GM23248 (cell line): ENCODE results near the gene UPF1. TPM values are rescaled to one million over a fixed set of nuclear protein-coding genes. Genes with fewer than 3 reads are reported as not detected.

Experiments
- DNase-seq: peaks from one replicate; pipeline ENCODE4 v3.0.0-alpha.2; 2015
- H2AFZ ChIP-seq: fragments of 200-600 bp; sonication (generic); 2 replicates; pipeline ENCODE4 v1.6.1; 2016; ENCODE audit warnings: antibody characterized with exemption
- H3F3A ChIP-seq: fragments of 200-600 bp; sonication (generic); 2 replicates; pipeline ENCODE4 v1.6.1; 2016; ENCODE audit warnings: mild to moderate bottlenecking, antibody characterized with exemption, mixed run types; ENCODE audit not compliant: insufficient read depth
- H3K27ac ChIP-seq: fragments of 200-600 bp; sonication (generic); 2 replicates; pipeline ENCODE4 v1.5.1; 2016; ENCODE audit warnings: mild to moderate bottlenecking
- H3K27me3 ChIP-seq: fragments of 200-600 bp; sonication (generic); replicated peaks from 2 replicates; pipeline ENCODE4 v1.6.1; 2016; ENCODE audit warnings: mild to moderate bottlenecking; ENCODE audit not compliant: insufficient read depth
- H3K36me3 ChIP-seq: fragments of 200-600 bp; sonication (generic); 2 replicates; pipeline ENCODE4 v1.6.1; 2016; ENCODE audit warnings: low read depth, mild to moderate bottlenecking
- H3K4me1 ChIP-seq: fragments of 200-600 bp; sonication (generic); 2 replicates; pipeline ENCODE4 v1.6.1; 2016; ENCODE audit warnings: mild to moderate bottlenecking; ENCODE audit not compliant: insufficient read depth
- H3K4me2 ChIP-seq: fragments of 200-600 bp; sonication (generic); one replicate; pipeline ENCODE4 v1.6.1; 2016; ENCODE audit warnings: mild to moderate bottlenecking; ENCODE audit not compliant: unreplicated experiment
- H3K4me3 ChIP-seq: fragments of 200-600 bp; sonication (generic); 2 replicates; pipeline ENCODE4 v1.5.1; 2016; ENCODE audit warnings: mild to moderate bottlenecking
- H3K79me2 ChIP-seq: fragments of 200-600 bp; sonication (generic); 2 replicates; pipeline ENCODE4 v1.6.1; 2016; ENCODE audit warnings: mild to moderate bottlenecking; ENCODE audit not compliant: insufficient read depth
- H3K9ac ChIP-seq: fragments of 200-600 bp; sonication (generic); 2 replicates; pipeline ENCODE4 v1.6.1; 2016; ENCODE audit warnings: mild to moderate bottlenecking
- H3K9me2 ChIP-seq: fragments of 200-600 bp; sonication (generic); 2 replicates; pipeline ENCODE4 v1.6.1; 2016; ENCODE audit warnings: mixed run types, mild to moderate bottlenecking, moderate library complexity; ENCODE audit not compliant: insufficient read depth
- H3K9me3 ChIP-seq: fragments of 200-600 bp; sonication (generic); one replicate; pipeline ENCODE4 v1.6.1; 2017; ENCODE audit warnings: low read depth
- H4K20me1 ChIP-seq: fragments of 200-600 bp; sonication (generic); 2 replicates; pipeline ENCODE4 v1.6.0; 2016; ENCODE audit not compliant: insufficient read depth
- EZH2 ChIP-seq: fragments of 200-600 bp; sonication (generic); IDR thresholded peaks from 2 replicates; pipeline ENCODE4 v1.6.1; 2018; ENCODE audit warnings: antibody characterized with exemption, mild to moderate bottlenecking; ENCODE audit not compliant: insufficient read depth, poor library complexity, severe bottlenecking
- EZH2phosphoT487 ChIP-seq: fragments of 200-600 bp; sonication (generic); IDR thresholded peaks from 2 replicates; pipeline ENCODE4 v1.6.1; 2018; ENCODE audit warnings: antibody characterized with exemption, moderate library complexity, mild to moderate bottlenecking, low read depth; ENCODE audit not compliant: insufficient read depth
- WGBS, 2 experiments: methylation state at CpG; one replicate each; pipeline ENCODE4 v1.1.6; 2015 to 2017; ENCODE audit warnings: low lambda C conversion rate in 2 of 2, low coverage in 1 of 2; ENCODE audit errors: missing lambda C conversion rate in 2 of 2; 5-methylcytosine and 5-hydroxymethylcytosine counted together
- in situ Hi-C: fragments of 300-500 bp; cut with MboI; formaldehyde crosslinking; loops from 2 replicates; pipeline ENCODE4 v1.15.0; 2020
- polyA plus RNA-seq: library from polyadenylated mRNA; unstranded; fragments of >200 nt; fragmentation: Nextera tagmentation; extraction: Ambion mirVana; gene quantifications from 2 replicates; pipeline ENCODE4 v1.2.1, GENCODE V29; 2016
- total RNA-seq: library from RNA; depleted of rRNA; stranded (reverse); fragments of >200 nt; shearing (Covaris generic); gene quantifications from 2 replicates; pipeline ENCODE4 v1.2.3, GENCODE V29; 2014

UPF1 gene
- total and polyA plus RNA-seq, 2 experiments from 2014 or later, result 4.3 to 57.4 TPM

- peaks cover 33% of the 10 kb centered on the region; the same call in 1 of the 2 replicates for H4K20me1 ChIP-seq
- no peak overlapping the region for H3K27ac ChIP-seq
- peaks cover 27% of the 10 kb centered on the region for H3F3A ChIP-seq
- H3K4me2 ChIP-seq, result no peak overlapping the region
- no peaks in the 10 kb centered on the region for H3K27me3 ChIP-seq
- peaks cover 38% of the 10 kb centered on the region for H3K4me1 ChIP-seq
- in situ Hi-C loops, result loop anchor here (10.0 to 25.0 kb wide), 2 partner anchors 240 to 383 kb away; partner anchors contain the start of gene CRLF1
- no peak for TF ChIP-seq EZH2
- TF ChIP-seq EZH2phosphoT487, result no peak
- no peak overlapping the region for H3K9ac ChIP-seq
- DNase-seq, result no peak
- no peaks in the 10 kb centered on the region for H3K9me3 ChIP-seq
- no peak overlapping the region for H2AFZ ChIP-seq
- H3K79me2 ChIP-seq, result peaks cover 84% of the 10 kb centered on the region
- H3K4me3 ChIP-seq, result no peak overlapping the region
- H3K9me2 ChIP-seq, result no peaks in the 10 kb centered on the region
- H3K36me3 ChIP-seq, result no peaks in the 10 kb centered on the region
- WGBS, 2 experiments, result 95% methylated on average over 8 of the region's 8 CpGs
These were observed 13.1 kb downstream of the UPF1 start for GRCh38 chr19:18844806-18845329.

DNA sequence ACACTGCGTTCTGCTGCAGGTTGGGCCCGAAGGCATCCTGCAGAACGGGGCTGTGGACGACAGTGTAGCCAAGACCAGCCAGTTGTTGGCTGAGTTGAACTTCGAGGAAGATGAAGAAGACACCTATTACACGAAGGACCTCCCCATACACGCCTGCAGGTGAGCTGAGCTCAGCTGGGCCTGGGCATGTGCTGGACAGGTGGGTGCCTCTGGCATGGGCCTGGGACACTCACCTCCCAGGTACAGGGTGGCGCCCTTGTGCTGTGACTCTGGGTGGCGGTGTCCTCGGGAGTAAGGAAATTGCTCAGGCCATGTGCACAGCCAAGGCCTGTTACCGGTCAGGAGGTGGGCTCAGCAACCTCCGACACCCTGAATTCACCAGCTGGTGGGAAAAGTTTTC lies 14.2 kb downstream of the UPF1 start:
- TF ChIP-seq EZH2 (no peak), EZH2phosphoT487 (no peak)
- peaks cover 84% of the 10 kb centered on the region for H3K79me2 ChIP-seq
- in situ Hi-C loops, result loop anchor here (10.0 to 25.0 kb wide), 2 partner anchors 241 to 384 kb away; partner anchors contain the start of gene CRLF1
- peaks cover 10% of the 10 kb centered on the region; the same call in 1 of the 2 replicates for H3K36me3 ChIP-seq
- H4K20me1 ChIP-seq, result peaks cover 29% of the 10 kb centered on the region; the same call in 1 of the 2 replicates
- H3K27me3 ChIP-seq, result no peaks in the 10 kb centered on the region
- 85 to 91% methylated on average over 12 of the region's 12 CpGs for WGBS, 2 experiments
- no peak overlapping the region for H3K9ac ChIP-seq
- no peaks in the 10 kb centered on the region for H3K9me3 ChIP-seq
- H3K9me2 ChIP-seq, result no peaks in the 10 kb centered on the region
- H3K27ac ChIP-seq, result no peak overlapping the region
- H3K4me3 ChIP-seq, result no peak overlapping the region
- H2AFZ ChIP-seq, result no peak overlapping the region
- peaks cover 37% of the 10 kb centered on the region for H3F3A ChIP-seq
- H3K4me1 ChIP-seq, result peaks cover 44% of the 10 kb centered on the region
- no peak for DNase-seq
- H3K4me2 ChIP-seq, result no peak overlapping the region

DNA sequence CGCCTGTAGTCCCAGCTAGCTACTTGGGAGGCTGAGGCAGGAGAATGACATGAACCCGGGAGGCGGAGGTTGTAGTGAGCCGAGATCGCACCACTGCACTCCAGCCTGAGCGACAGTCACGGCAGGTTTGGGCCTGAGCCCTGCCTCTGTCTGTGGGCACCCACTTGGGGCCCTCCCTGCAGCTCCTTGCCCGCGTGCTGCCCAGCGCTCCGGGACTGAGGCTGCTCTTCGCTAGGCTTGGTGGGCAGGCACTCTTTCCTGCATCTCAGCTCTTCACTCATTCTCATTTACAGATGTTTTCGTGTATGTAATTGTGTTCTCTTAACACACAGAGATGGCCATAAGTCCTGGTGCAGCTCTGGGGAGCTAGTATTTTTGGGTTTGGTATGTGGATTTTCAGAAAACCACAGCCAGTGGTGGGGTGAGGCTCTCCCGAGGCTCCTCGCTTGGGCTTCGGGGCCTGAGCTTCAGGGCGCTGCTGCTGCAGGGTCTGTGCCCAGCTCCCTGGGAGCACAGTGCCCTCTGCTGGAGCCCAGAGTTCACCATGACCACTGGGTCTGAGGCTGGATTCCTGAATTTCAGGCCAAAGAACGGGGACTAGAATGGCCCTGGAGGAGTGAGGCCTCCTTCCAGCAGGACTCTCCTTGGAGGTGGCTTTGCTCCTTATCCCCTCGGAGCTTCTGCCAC lies 15.2 kb downstream of the UPF1 start:
- peak; percentile 92 for DNase-seq
- 0 out of 2 replicates have a peak overlapping the region, but pooled peaks have one; percentile 13 for H3K4me3 ChIP-seq
- peak overlapping the region; percentile 73 for H3K4me2 ChIP-seq
- no peak overlapping the region for H2AFZ ChIP-seq
- peaks cover 84% of the 10 kb centered on the region for H3K79me2 ChIP-seq
- H3K27me3 ChIP-seq, result no peaks in the 10 kb centered on the region
- H3K9me3 ChIP-seq, result no peaks in the 10 kb centered on the region
- no peaks in the 10 kb centered on the region for H3K9me2 ChIP-seq
- TF ChIP-seq EZH2phosphoT487, result no peak
- no peak for TF ChIP-seq EZH2
- H3K36me3 ChIP-seq, result peaks cover 15% of the 10 kb centered on the region; the same call in 1 of the 2 replicates
- 24 to 26% methylated on average over 19 of the region's 19 CpGs for WGBS, 2 experiments
- H3F3A ChIP-seq, result peaks cover 43% of the 10 kb centered on the region
- H4K20me1 ChIP-seq, result peaks cover 21% of the 10 kb centered on the region; the same call in 1 of the 2 replicates
- H3K9ac ChIP-seq, result peak overlapping the region; percentile 75
- H3K4me1 ChIP-seq, result peaks cover 44% of the 10 kb centered on the region
- in situ Hi-C loops, result loop anchor here (10.0 to 25.0 kb wide), 2 partner anchors 242 to 385 kb away; partner anchors contain the start of gene CRLF1
- H3K27ac ChIP-seq, result peak overlapping the region; percentile 90

DNA sequence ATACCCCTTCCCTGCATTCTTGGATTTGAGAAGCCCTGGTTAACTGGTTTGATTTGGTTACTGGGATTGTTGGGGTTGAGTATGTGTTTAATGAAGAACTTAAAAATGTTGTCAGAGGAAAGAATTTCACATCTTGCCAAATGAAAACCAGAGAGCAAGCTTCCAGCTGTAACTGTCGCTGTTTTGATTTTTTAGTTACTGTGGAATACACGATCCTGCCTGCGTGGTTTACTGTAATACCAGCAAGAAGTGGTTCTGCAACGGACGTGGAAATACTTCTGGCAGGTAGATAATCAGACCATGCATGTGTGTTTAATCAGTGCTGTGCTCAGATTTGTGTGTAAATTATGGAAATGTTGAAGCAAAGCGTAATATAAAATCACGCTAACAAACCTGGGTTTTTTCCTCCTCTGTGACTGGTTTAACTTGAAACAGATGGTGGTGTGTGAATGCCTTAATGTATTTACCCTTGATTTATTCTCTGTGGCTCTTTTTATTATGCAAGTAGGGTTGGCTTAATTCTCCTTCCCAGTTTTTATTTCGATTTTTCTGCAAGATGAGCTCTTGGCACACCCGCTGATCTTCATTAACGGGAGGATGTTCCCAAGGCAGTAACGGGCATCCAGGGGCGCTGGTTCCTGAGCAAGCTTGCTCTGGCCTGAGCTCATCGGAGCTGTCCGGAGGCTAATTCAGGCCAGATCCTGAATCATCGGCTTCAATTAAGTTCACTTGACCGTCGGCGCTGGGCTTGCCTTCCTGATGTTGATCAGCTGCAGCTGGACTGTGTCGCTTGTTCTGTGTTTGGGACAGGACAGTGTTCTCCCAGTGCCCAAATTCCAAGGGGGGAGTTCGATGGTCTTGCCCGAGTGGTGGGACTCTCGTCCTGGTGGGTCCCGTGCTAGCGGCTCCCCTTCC lies 16.0 kb downstream of the UPF1 start:
- TF ChIP-seq EZH2 (no peak), EZH2phosphoT487 (no peak)
- peak; percentile 94 for DNase-seq

More for the DNA sequence above, 16.0 kb downstream of the UPF1 start:
- H3K27me3 ChIP-seq, result no peaks in the 10 kb centered on the region
- H4K20me1 ChIP-seq, result peaks cover 21% of the 10 kb centered on the region; the same call in 1 of the 2 replicates
- H3K4me2 ChIP-seq, result peak overlapping the region; percentile 73
- H3F3A ChIP-seq, result peaks cover 43% of the 10 kb centered on the region
- peak overlapping the region; percentile 75 for H3K9ac ChIP-seq
- peaks cover 43% of the 10 kb centered on the region for H3K4me1 ChIP-seq
- peak overlapping the region; percentile 90 for H3K27ac ChIP-seq
- no peaks in the 10 kb centered on the region for H3K9me3 ChIP-seq
- peaks cover 15% of the 10 kb centered on the region; the same call in 1 of the 2 replicates for H3K36me3 ChIP-seq
- H2AFZ ChIP-seq, result no peak overlapping the region
- H3K79me2 ChIP-seq, result peaks cover 84% of the 10 kb centered on the region
- in situ Hi-C loops, result loop anchor here (10.0 to 25.0 kb wide), 2 partner anchors 243 to 386 kb away; partner anchors contain the start of gene CRLF1
- peak overlapping the region; percentile 23 for H3K4me3 ChIP-seq
- WGBS, 2 experiments, result 7 to 10% methylated on average over 24 of the region's 24 CpGs
- no peaks in the 10 kb centered on the region for H3K9me2 ChIP-seq
